Hematopoietic multipotent progenitor cell (in vitro differentiated cells): Measurements from ENCODE around the gene SLAIN2. TPM values are rescaled to one million over a fixed set of nuclear protein-coding genes. Genes with fewer than 3 reads are reported as not detected.

Experiments used
- DNase-seq, 3 donors: peaks; one replicate each; pipeline ENCODE4 v3.0.0-alpha.2; 2011 to 2015; ENCODE audit warnings: low read depth in 2 of 3, low spot score in 2 of 3
- total RNA-seq: library from RNA; depleted of rRNA; stranded (reverse); fragments of >200 nt; gene quantifications from one replicate; pipeline ENCODE4 v1.2.3, GENCODE V29; 2012

The SLAIN2 gene
- total RNA-seq, 1 donor = 17.5 TPM

DNA sequence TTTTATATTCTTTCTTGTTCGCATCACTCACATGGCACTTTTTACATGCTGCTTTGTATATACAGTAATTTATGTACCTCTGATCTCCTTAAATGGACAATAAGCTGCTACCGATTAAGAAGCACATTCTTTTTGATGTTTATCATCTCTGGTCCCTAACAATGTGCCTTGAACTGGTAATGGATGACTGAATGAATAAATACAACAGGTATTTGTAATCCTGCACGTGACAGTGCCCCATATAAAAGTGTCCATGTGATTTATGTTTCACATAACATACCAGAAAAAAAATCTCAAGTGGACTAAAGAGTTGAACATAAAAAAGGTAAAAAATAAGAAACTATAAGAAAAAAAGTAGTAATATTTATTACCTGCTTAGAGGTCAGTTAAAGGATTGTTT is 7.7 kb upstream of the SLAIN2 start:
- DNase-seq = no peak

GRCh38 chr4:48334236-48334635 is 7.1 kb upstream of the SLAIN2 start:
- no peak for DNase-seq

GRCh38 chr4:48334900-48335384 is 6.4 kb upstream of the SLAIN2 start:
- no peak for DNase-seq

DNA sequence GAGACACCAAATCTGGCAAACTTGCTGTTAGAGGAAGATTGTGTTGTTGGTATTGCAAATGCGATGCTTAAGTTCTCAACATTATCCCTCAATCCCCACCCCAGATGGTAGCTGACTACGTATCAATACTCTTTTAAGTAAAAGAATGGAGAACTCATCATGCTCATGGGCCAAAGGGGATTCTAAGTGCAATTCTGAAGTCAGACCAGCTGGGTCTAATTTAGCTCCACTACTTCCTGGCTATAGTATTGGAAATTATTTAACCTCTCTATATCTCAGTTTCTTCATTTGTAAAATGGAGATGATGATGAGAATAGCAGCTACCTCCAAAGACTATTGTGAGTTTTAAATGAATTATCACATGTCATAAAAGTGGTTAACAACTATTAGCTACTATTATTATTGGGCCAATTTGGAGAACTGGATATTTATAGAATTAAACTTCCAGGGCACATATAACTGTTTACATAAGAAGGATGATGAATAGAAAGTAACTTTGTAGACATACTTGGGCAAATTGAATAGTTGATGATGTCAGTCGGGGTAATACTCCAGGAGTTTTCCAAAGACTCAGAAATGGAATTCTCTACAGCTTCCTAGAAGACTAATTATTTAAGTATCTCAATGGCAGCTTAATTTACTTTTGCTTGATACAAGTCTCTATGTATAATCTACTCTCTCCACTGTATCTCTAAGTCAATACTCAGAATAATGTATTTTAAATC is 5.0 kb upstream of the SLAIN2 start:
- DNase-seq = no peak

- no peak for DNase-seq
Measured at GRCh38 chr4:48337731-48338130, 3.6 kb upstream of the SLAIN2 start.

GRCh38 chr4:48339642-48340041 is 1.7 kb upstream of the SLAIN2 start:
- no peak for DNase-seq

DNA sequence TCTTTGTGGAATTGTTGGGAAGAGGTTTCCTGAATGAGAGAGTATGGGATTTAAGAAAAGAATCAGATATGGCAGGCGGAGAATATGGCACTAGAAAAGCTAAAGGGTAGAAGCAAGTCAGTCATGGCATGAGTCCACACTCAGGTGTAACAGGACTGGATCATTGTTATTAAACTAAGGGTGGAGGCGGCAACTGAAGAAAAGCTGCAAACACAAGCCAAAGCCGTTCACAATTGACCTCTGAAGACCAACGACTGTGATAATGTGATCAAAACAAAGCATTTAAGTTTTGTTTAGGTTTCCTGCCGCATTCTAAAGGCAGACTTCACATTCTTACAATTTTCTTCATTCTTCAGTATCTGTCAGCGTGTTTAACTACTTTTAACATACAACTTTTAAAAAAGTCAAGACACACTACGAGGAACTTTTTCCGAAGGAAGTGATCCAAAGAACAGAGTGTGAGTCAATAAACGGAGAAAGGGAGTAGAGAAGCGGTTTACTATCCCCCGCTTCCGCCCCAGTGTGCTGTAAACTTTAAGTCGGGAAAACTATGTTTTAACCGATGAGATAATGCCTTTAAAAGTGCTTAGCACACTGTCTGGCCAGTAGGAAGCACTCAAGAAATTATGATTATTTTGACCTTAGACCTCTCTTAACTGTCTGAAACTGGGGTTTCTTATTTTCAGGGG is 909 bp upstream of the SLAIN2 start:
- DNase-seq = no peak

DNA sequence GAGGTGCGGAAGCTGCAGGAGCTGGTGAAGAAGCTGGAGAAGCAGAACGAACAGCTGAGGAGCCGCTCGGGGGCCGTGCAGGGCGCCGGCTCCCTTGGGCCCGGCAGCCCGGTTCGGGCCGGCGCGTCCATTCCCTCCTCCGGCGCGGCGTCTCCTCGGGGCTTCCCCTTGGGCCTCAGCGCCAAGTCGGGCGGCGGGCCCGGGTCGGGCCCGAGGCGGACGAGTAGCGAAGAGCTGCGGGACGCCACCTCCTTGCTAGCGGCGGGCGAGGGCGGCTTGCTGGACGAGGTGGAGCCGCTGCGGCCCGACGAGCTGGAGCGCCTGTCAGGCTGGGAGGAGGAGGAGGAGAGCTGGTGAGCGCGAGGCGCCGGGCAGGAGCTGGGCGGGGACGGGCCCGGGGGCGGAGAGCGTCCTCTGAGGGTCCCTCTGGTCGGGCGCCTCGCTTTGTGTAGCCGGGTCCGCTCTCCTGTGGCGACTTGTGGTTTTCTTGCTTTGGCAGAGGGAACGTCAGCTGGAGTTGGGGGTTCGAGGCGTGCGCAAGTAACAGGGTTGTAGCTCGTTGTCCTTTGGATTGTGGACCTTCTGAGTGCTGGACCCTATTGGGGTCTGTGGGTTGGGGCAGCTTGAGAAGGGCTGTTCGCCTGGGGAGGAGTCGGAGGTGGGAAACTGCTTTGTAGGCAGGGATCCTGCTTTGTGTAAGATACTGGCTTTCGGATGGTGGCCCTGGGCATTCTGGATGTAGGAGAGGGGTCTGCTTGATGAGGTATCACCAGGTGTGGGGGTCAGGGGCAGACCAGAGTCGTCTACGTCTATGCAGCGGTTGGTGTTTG is 662 bp downstream of the SLAIN2 start:
- peak; percentile 26 to 64 (median 49) for DNase-seq

DNA sequence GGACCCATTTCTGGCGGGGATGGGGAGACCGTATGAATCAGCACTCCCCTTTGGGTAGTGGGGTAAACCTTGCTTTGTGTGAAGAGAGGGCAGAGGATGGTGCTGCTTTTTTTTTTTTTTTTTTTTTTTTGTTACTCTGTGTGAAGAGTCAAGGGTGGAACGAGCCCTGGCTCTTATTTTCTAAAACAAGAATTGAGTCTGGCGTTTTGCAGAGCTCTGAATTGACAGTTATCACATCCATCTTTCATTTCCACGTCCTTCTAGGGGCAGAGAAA is 1.2 kb downstream of the SLAIN2 start:
- DNase-seq = peak in 1 of 3 donors; percentile 27

GRCh38 chr4:48343035-48343434 is 1.7 kb downstream of the SLAIN2 start:
- DNase-seq = no peak

DNA sequence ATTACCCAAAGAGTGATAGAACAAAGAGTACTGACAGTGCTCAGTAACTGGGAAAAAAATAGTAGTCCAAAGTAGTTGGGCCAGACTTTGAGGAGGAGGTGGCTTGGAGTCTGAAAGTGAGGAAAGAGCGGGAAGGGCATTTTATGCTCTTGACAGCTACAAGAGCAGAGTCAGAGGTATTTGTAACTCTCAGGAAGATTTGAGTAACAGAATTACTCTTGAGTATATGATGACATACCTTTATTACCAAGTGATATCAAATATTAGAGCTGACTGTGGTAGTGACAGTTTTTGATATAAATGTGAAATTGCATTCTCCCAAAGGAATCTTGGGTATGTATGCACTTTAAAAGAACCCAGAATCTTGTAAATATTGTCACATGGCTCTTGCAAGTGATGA is 2.2 kb downstream of the SLAIN2 start:
- DNase-seq = no peak

DNA sequence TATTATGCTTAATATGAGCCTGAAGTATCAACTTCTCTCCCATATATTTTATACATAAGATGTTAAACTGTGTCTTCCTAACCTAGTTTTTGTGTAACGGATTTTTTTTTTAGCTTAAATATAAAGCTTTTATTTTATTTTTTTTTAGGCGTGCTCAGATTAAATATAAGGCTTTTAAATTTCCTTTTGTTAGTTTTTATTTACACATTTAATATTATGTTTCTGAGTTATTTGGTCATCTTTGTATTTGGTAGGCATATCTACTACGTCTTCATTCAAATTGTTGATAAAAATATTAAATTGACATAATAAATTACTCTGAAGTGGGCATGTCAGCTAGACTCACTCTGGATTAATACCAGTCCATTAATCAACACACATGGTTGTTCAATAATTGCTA is 4.2 kb downstream of the SLAIN2 start:
- no peak for DNase-seq

DNA sequence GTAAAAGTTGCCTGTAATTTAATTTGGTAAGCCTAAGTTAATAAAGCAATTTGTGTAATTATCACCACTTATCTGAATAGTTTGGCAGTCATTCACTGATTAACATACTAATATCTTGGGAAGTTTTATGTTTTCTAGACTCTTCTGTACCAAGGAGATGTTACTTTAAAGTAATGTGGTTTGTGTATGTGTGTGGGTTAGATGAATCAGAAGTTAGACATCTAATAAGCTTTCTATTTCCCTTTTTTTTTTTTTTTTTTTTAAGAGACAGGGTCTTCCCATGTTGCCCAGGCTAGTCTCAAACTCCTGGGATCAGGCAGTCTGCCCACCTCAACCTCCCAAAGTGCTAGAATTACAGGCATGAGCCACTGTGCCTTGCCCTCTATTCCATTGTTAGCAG is 5.3 kb downstream of the SLAIN2 start:
- no peak for DNase-seq

- no peak for DNase-seq
Measured at GRCh38 chr4:48347282-48347921, 6.1 kb downstream of the SLAIN2 start.

- DNase-seq = no peak
Measured at GRCh38 chr4:48350871-48351270, 9.5 kb downstream of the SLAIN2 start.

DNA sequence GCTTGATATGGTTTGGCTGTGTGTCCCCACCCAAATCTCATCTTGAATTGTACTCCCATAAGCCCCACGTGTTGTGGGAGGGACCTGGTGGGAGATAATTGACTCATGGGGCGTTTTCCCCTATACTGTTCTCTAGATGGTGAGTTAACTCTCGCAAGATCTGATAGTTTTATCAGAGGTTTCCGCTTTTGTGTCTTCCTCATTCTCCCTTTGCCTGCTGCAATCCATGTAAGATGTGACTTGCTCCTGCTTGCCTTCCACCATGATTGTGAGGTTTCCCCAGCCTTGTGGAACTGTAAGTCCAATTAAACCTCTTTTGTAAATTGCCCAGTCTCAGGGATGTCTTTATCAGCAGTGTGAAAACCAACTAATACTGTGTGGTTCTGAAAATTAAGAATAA is 11.5 kb downstream of the SLAIN2 start:
- DNase-seq = no peak

DNA sequence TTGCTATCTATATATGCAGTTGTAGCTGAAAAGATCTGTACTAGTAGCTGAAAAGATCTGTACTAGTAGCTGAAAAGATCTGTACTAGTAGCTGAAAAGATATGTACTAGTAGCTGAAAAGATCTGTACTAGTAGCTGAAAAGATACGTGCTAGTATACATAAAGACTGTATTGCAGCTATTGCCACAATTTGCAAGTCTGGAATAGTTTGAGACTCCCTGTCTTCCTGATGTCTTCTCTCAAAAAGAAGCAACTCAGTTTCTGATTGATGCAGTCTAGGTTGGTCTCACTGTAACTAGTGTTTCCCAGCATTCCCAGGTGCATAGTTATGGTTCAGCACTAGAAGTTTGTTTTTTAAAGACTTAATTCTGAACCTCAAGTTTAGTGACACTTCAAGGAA is 15.0 kb downstream of the SLAIN2 start:
- DNase-seq = no peak

- no peak for DNase-seq
Measured at GRCh38 chr4:48360285-48361011, 19.1 kb downstream of the SLAIN2 start.

DNA sequence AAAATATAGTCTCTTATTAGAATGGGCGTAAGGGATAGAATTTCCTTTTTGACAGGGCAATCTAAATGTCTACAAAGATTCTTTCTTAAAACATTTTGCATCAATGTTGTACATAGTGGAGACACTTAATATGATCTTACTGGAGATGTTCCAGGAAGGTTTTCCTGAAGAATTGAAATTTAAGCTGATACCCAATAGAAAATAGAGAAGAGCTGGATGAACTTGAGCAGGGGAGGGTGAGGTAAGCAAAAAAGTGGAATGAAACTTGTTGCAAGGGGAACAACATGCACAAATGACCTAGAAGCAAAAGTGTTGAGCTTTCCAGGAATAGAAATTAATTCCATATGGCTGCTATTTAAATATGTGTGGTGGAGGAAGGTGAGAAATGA is 19.7 kb downstream of the SLAIN2 start:
- no peak for DNase-seq

DNA sequence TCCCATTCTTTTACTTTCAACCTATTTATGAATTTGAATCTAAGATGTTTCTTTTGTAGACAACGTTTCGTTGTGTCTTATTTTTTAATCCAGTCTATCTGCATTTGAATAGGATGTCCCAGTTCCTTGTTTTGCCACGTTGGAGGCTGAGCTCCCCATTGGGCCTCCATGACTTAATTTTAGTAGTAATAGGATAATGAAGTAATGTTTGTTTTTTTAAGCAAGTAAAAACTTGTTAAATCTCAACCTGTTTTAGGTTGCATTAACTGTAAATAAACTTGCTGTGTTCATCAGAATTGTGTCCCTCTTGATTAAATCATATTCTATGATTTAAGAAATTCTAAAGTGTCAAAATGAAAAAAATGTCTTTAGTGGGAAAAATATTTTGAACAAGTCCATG is 25.3 kb downstream of the SLAIN2 start:
- no peak for DNase-seq

DNA sequence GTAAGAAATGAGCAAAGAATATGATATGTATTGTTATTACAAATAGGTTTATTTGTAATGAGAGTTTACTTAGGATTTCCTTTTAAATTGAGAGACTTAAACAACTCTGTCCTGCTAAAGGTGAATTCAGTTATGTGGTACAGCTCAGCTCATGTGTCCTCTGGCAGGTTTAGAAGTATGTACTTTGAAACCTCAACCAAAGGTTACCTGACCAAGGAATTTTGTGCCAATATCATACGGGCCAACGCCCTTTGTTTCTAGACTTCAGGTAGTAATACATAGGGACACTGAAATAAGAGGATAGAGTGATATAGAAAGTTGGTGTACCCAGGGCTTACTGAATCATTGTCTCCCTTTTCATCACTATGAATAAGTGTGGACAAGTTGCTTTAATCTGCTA is 25.7 kb downstream of the SLAIN2 start:
- no peak for DNase-seq
